Measurements from ENCODE around the gene TMIGD1.
"Not testable (repeated sequence)": the region's sequence is repeated elsewhere in the genome, so short reads cannot be mapped to it uniquely, and the experiment has no call there.

DNA sequence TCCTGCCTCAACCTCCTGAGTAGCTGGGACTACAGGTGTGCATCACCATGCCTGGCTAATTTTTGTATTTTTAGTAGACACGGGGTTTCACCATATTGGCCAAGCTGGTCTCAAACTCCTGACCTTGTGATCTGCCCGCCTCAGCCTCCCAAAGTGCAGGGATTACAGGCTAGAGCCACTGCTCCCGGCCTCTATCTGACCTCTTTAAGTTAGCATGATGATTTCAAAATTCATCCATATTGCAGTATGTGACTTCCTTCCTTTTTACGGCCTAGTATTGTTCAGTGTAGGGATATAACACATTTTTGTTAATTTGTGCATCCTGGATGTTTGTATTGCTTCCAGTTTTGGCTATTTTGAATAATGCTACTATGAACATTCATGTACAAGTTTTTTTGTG, 17.4 kb upstream of the TMIGD1 start:
- TF ChIP-seq HDGF (IDR thresholded peaks at IDR 0.05; ENCODE audit: borderline replicate concordance); SP1 (IDR thresholded peaks at IDR 0.05); FOXK2 (IDR thresholded peaks at IDR 0.05); TARDBP (IDR thresholded peaks at IDR 0.05); ARNT (IDR thresholded peaks at IDR 0.05): not testable (repeated sequence)
